ENCODE results near the gene ADNP2. TPM values are rescaled to one million over a fixed set of nuclear protein-coding genes. Genes with fewer than 3 reads are reported as not detected.
A peak's percentile ranks its signal among the peaks of the same experiment; 100 is the strongest.

Gene ADNP2, protein sequence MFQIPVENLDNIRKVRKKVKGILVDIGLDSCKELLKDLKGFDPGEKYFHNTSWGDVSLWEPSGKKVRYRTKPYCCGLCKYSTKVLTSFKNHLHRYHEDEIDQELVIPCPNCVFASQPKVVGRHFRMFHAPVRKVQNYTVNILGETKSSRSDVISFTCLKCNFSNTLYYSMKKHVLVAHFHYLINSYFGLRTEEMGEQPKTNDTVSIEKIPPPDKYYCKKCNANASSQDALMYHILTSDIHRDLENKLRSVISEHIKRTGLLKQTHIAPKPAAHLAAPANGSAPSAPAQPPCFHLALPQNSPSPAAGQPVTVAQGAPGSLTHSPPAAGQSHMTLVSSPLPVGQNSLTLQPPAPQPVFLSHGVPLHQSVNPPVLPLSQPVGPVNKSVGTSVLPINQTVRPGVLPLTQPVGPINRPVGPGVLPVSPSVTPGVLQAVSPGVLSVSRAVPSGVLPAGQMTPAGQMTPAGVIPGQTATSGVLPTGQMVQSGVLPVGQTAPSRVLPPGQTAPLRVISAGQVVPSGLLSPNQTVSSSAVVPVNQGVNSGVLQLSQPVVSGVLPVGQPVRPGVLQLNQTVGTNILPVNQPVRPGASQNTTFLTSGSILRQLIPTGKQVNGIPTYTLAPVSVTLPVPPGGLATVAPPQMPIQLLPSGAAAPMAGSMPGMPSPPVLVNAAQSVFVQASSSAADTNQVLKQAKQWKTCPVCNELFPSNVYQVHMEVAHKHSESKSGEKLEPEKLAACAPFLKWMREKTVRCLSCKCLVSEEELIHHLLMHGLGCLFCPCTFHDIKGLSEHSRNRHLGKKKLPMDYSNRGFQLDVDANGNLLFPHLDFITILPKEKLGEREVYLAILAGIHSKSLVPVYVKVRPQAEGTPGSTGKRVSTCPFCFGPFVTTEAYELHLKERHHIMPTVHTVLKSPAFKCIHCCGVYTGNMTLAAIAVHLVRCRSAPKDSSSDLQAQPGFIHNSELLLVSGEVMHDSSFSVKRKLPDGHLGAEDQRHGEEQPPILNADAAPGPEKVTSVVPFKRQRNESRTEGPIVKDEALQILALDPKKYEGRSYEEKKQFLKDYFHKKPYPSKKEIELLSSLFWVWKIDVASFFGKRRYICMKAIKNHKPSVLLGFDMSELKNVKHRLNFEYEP
- total RNA-seq (2014; rRNA removed; shearing (Covaris generic)) = 9.8 and 10.8 TPM in 2 replicates

- DNase-seq (ENCODE audit: low read depth) = peak; percentile 92
Observed at GRCh38 chr18:80108739-80109675, at the start of gene ADNP2. Gene ADNP2 (plus strand): TSS chr18:80109262. CDS start chr18:80117543, 8,281 bp downstream.

GRCh38 chr18:80059945-80060344 is 49.1 kb upstream of the ADNP2 start:
- DNase-seq (ENCODE audit: low read depth) = no peak

DNA sequence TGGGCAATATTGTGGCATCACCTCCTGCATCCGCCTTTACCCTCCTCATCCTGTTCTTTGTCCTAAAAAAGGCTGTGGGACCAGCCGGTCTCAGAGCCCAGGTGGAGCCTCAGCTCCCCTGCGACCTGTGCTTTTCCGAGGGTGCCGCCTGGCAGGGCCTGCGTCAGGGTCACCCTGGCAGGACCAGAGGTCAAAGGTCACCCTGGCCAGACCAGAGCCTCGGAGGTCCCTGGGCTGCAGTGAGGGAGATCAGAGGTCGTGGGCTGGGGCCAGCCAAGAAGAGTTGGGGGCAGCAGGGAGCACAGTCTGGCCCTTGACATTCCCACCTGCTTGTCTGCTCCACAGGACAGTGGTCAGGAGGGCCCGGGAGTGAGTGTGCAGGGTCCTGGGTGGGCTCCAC is 43.4 kb upstream of the ADNP2 start:
- DNase-seq (ENCODE audit: low read depth) = no peak

DNA sequence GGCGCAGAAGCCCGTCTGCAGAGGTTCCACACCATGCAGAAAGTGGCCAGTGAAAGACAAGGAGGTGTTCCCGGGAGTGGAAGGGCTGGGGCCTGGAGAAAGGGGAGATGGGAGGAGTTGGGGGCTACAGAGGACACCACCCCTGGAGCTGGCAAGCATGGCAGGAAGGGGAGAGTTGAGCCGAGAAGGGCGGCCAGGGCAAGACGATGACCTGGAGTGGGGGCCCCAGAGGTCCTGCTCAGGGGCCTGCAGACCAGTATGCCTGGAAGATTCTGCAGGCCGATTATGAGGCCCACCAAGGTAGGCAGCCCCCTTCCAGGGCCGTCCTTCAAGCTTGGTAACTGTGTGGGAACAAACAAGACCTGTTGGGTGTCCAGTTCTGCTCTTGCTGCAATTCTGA is 41.7 kb upstream of the ADNP2 start:
- no peak for DNase-seq (ENCODE audit: low read depth)

DNA sequence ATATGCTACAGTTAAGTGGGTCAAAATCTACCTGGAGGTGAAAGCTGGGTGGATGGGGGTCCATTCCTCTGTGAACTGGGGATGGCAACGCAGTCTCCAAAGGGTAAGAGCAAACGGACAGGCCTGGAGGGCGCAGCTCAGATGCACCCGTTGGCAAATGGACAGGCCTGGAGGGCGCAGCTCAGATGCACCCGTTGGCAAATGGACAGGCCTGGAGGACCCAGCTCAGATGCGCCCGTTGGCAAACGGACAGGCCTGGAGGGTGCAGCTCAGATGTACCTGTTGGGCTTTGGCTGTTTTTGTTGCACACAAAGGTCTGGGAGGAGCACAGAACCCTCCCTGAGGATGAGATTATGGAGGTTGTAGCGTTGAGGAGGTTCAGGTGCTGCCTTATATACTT is 41.2 kb upstream of the ADNP2 start:
- DNase-seq (ENCODE audit: low read depth) = no peak

- DNase-seq (ENCODE audit: low read depth) = no peak
Observed at GRCh38 chr18:80068571-80069272, 40.3 kb upstream of the ADNP2 start.

GRCh38 chr18:80070825-80071224 is 38.2 kb upstream of the ADNP2 start:
- DNase-seq (ENCODE audit: low read depth) = no peak

GRCh38 chr18:80074183-80074582 is 34.9 kb upstream of the ADNP2 start:
- no peak for DNase-seq (ENCODE audit: low read depth)

- no peak for DNase-seq (ENCODE audit: low read depth)
Observed at GRCh38 chr18:80074697-80075096, 34.4 kb upstream of the ADNP2 start.

- no peak for DNase-seq (ENCODE audit: low read depth)
Observed at GRCh38 chr18:80075940-80076339, 33.1 kb upstream of the ADNP2 start.

DNA sequence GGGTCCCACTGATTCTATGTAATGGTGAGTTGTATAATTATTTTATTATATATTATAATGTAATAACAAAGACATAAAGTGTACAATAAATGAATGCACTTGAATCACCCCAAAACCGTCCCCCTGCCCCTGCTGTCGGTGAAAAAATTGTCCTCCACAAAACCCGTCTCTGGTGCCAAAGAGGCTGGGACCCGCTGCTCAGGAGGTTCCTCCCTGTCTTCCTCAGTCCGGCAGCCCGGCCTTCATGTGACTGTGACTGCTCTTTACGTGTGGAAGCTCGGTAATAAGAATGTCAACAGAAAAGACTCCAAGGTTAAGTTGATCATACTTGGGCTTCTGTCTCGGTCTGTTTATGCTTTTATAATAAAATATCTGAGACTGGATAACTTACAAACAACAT is 32.7 kb upstream of the ADNP2 start:
- DNase-seq (ENCODE audit: low read depth) = no peak

- DNase-seq (ENCODE audit: low read depth) = no peak
Observed at GRCh38 chr18:80077873-80078272, 31.2 kb upstream of the ADNP2 start.

DNA sequence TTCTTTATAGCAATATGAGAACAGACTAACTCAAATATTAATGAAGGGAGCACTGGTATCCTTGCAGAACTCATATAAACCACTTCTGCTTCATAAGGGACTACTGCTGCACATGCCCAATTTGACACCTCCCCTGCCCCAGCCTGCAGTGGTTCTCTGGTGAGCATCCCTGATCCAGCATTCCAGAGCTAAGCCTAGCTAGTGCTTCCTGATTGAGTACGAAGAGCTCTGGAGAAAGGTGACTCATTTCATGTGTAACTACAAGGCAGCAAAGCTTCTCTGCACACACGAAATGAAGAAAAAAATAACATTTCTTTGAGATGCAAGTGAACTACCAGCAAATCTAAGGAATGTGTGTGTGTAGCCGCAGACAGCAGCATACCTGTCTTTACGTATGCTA is 22.8 kb upstream of the ADNP2 start:
- DNase-seq (ENCODE audit: low read depth) = no peak

- DNase-seq (ENCODE audit: low read depth) = no peak
Observed at GRCh38 chr18:80088036-80088435, 21.0 kb upstream of the ADNP2 start.

GRCh38 chr18:80088823-80089222 is 20.2 kb upstream of the ADNP2 start:
- DNase-seq (ENCODE audit: low read depth) = no peak

GRCh38 chr18:80095414-80095813 is 13.6 kb upstream of the ADNP2 start:
- no peak for DNase-seq (ENCODE audit: low read depth)

DNA sequence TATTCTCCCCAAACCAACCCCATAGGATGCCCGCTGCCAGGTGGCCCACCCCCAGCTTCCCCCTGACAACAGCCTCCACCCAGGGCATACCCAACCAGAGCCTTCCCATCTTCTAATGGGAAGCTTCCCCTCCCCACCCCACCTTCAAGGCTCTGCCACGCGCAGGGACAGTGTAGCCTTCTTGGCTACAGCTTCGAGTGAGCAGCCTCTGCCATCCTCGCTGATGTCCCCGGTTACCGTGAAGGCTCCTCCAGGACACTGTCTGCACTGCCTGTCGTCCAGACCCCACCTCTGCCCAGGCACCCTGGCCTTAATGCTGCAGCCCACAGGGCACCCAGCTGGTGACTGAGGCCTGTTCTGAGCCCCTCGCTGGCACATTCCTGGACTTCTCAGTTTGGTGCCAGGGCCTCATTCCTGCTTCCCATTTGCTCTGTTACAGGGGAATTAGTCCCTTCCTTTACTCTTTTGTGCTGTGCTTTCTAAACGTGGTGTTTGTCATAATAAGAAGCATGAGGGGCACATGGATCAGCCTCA is 13.0 kb upstream of the ADNP2 start:
- DNase-seq (ENCODE audit: low read depth) = no peak

DNA sequence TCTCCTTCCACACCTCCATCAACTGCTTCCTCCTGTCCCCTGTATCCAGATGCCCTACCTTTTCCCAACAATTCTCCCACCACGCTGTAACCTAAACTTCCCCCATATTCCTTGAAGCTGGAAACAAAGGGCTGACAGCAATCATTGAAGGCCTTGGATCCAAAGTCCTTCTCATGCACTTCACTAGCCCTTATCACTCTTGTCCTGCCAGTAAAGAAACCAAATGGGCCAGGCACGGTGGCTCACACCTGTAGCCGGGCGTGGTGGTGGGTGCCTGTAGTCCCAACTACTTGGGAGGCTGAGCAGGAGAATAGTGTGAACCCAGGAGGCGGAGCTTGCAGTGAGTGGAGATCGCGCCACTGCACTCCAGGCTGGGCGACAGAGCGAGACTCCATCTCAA is 11.9 kb upstream of the ADNP2 start:
- no peak for DNase-seq (ENCODE audit: low read depth)

DNA sequence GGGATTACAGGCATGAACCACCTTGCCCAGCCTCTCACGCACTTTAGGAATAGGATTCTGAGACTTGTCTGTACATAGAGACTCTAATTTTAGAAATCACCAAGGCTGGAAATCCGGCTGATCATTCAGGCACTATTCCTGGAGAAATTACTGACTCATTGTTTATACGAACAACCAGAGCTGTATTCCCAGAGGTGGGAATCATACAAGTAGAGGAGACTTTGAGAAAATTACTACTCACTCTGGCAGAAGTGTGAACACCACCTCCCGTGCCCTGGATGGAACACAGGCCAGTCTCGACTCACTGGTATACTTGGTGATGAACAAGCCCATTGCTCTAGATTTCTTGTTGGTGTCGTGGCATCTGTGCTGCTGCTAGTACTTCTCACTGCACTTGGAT is 5.8 kb upstream of the ADNP2 start:
- no peak for DNase-seq (ENCODE audit: low read depth)

DNA sequence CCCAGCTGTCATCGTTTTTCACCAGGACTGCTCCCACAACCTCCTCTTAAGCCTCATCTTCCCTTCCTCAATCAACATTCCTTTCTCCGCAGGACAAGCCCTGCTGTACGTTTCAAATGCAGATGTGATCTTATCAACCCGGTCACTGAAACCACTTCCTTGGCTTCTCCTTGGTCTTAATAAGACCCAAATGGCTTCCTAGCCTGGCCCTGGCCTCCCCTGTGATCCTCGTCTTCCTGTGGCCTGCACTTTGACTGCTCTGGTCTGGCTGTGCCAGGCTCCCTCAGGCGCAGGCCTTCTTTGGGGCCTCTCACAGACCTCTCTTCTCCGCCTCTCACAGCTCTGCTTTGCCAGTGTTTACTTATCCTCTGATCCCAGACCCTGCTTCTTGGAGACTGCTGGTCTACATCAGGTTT is 4.7 kb upstream of the ADNP2 start:
- DNase-seq (ENCODE audit: low read depth) = no peak
